ENCODE results near the gene ATP5F1D. TPM values are rescaled to one million over a fixed set of nuclear protein-coding genes. Genes with fewer than 3 reads are reported as not detected.

Gene ATP5F1D
- total RNA-seq, 1 donor from 2014 or later = 501 TPM

GRCh38 chr19:1269478-1270212 is 28.1 kb downstream of the ATP5F1D start:
- H3K4me1 ChIP-seq = peaks cover 95% of the 10 kb centered on the region

GRCh38 chr19:1270213-1270853 is 28.8 kb downstream of the ATP5F1D start:
- intact Hi-C loops (cut with micrococcal nuclease) = no loop called here
- no peaks in the 10 kb centered on the region for H3K9me3 ChIP-seq (replicated peaks)
- peak overlapping the region; percentile 86 for H3K4me3 ChIP-seq
- H3K27ac ChIP-seq (replicated peaks) = peak overlapping the region; percentile 100
- peaks cover 50% of the 10 kb centered on the region for H3K36me3 ChIP-seq
- H3K27me3 ChIP-seq (ENCODE audit: low read depth) = no peaks in the 10 kb centered on the region
- peaks cover 94% of the 10 kb centered on the region for H3K4me1 ChIP-seq
- DNase-seq = no peak
- TF ChIP-seq CTCF (IDR thresholded peaks at IDR 0.05; ENCODE audit: borderline replicate concordance) = no peak

More at GRCh38 chr19:1269478-1270212, 28.1 kb downstream of the ATP5F1D start:
- peaks cover 45% of the 10 kb centered on the region for H3K36me3 ChIP-seq
- H3K9me3 ChIP-seq (replicated peaks) = no peaks in the 10 kb centered on the region
- DNase-seq = peak; percentile 84
- H3K27ac ChIP-seq (replicated peaks) = peak overlapping the region; percentile 100
- intact Hi-C loops (cut with micrococcal nuclease) = no loop called here
- H3K27me3 ChIP-seq (ENCODE audit: low read depth) = no peaks in the 10 kb centered on the region
- TF ChIP-seq CTCF (IDR thresholded peaks at IDR 0.05; ENCODE audit: borderline replicate concordance) = no peak
- peak overlapping the region; percentile 86 for H3K4me3 ChIP-seq

- no peaks in the 10 kb centered on the region for H3K27me3 ChIP-seq (ENCODE audit: low read depth)
- intact Hi-C loops (cut with micrococcal nuclease) = no loop called here
- peak overlapping the region; percentile 86 for H3K4me3 ChIP-seq
- peaks cover 50% of the 10 kb centered on the region for H3K36me3 ChIP-seq
- peaks cover 90% of the 10 kb centered on the region for H3K4me1 ChIP-seq
- no peak for TF ChIP-seq CTCF (IDR thresholded peaks at IDR 0.05; ENCODE audit: borderline replicate concordance)
- no peak for DNase-seq
- no peaks in the 10 kb centered on the region for H3K9me3 ChIP-seq (replicated peaks)
- peak overlapping the region; percentile 100 for H3K27ac ChIP-seq (replicated peaks)
These were observed 29.4 kb downstream of the ATP5F1D start for GRCh38 chr19:1270854-1271527.

GRCh38 chr19:1271528-1272422 is 30.2 kb downstream of the ATP5F1D start:
- intact Hi-C loops (cut with micrococcal nuclease) = no loop called here
- TF ChIP-seq CTCF (IDR thresholded peaks at IDR 0.05; ENCODE audit: borderline replicate concordance) = no peak
- DNase-seq = no peak
- Histone ChIP-seq H3K9me3 (replicated peaks) (no peaks in the 10 kb centered on the region), H3K36me3 (peaks cover 50% of the 10 kb centered on the region), H3K27me3 (ENCODE audit: low read depth) (no peaks in the 10 kb centered on the region), H3K4me1 (peaks cover 90% of the 10 kb centered on the region), H3K4me3 (peak overlapping the region; percentile 86), H3K27ac (replicated peaks) (peak overlapping the region; percentile 100)

Data from left ventricle myocardium inferior (tissue), 1 donor.